ENCODE measurements around the gene ABCD1. TPM values are rescaled to one million over a fixed set of nuclear protein-coding genes. Genes with fewer than 3 reads are reported as not detected.
"Not testable (repeated sequence)": the region's sequence is repeated elsewhere in the genome, so short reads cannot be mapped to it uniquely, and the experiment has no call there.

The ABCD1 gene
- polyA plus RNA-seq, 1 donor, result 13.5 TPM

DNA sequence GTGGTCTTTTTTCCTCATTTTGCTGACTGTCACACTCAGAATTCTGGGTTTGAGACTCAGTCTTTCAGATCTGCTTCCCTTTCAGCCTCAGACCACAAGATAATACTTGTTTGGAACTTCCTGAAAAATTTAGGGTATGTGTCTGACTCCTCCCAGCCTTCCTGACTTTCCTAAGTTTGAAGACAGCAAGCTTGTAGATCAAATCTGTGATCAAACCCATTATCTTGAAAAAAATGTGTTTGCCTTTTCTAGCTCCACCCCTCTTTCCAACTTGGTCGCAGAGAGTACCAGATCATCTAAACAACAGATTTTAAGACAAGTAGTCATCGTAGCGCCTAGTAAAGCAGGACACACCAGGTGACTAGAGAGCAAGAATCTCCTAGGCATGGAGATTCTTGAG is 10.4 kb upstream of the ABCD1 start:
- no peak for DNase-seq

GRCh38 chrX:153717445-153717844 is 7.2 kb upstream of the ABCD1 start:
- DNase-seq, result no peak

- DNase-seq, result no peak
These were observed 5.4 kb upstream of the ABCD1 start for GRCh38 chrX:153719238-153719637.

DNA sequence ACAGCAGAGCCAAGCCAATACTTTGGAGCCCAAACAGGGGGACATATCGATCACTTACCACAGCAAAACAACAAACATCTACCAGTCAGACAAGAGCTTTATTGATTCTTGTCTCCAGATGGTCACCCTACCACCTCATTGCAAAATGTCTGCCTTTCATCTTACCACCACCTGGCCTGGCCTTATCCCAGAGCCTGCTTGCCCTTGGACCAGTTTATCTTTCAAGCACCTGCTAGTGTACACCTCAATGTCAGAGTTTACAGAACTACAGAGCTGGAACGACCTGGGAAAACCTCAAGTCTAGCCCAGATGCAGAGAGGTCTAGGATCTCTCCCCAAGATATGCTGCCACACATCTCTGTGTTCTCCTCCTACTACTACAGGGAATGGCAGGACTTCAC is 5.0 kb upstream of the ABCD1 start:
- no peak for DNase-seq

- no peak for DNase-seq
These were observed 1.8 kb upstream of the ABCD1 start for GRCh38 chrX:153722704-153723350.

- DNase-seq, result peak; percentile 19
These were observed 1.1 kb upstream of the ABCD1 start for GRCh38 chrX:153723351-153724251.

- DNase-seq, result peak; percentile 16
These were observed 579 bp downstream of the ABCD1 start for GRCh38 chrX:153725039-153725831.

DNA sequence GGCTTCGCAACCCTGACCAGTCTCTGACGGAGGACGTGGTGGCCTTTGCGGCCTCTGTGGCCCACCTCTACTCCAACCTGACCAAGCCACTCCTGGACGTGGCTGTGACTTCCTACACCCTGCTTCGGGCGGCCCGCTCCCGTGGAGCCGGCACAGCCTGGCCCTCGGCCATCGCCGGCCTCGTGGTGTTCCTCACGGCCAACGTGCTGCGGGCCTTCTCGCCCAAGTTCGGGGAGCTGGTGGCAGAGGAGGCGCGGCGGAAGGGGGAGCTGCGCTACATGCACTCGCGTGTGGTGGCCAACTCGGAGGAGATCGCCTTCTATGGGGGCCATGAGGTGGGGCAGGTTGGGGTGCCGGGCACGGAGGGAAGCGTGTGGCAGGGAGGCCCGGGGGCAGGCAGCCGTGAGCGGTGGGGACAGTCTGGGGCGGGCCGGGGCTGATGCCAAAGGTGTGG is 1.2 kb downstream of the ABCD1 start:
- DNase-seq, result no peak

DNA sequence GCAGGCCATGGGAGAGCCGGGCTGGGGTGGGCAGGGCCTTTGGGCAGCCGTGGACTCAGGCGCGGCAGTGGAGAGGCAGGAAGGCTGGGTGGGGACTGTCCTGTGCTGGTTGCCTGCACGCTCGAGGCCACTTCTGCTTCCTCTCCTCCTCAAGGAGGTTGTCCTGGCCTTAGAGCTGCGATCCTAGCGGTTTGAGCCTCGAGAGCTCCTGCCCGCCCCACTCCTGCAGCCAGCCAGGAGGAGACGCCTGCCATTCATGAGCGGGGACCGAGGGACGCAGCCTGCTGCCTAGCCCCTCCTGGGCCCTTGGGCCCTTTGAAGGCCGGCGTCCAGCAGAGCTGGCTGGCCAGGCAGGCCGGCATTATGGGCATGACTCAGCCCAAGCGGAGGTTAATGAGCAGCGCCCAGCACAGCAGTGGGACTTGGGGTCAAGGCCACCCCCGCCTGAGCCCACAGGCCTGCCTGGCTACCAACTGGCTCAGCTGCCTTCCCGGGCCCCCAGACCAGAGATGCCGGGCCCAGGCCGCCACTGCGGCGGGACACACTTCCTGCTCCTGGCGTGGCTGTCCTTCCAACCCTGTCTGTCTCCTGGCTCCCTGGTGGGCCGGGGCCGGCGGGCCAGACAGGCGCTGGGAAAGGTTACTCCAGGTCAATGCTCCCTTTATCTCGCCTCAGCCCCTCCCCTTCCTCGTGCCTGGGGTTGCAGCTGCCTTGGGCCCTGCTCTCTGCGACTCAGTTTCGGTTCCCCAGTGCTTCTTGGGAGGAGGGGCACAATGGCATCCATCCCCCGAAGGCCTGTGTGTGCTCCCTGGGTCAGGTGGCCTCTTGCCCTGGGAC is 1.8 kb downstream of the ABCD1 start:
- peak; percentile 49 for DNase-seq

DNA sequence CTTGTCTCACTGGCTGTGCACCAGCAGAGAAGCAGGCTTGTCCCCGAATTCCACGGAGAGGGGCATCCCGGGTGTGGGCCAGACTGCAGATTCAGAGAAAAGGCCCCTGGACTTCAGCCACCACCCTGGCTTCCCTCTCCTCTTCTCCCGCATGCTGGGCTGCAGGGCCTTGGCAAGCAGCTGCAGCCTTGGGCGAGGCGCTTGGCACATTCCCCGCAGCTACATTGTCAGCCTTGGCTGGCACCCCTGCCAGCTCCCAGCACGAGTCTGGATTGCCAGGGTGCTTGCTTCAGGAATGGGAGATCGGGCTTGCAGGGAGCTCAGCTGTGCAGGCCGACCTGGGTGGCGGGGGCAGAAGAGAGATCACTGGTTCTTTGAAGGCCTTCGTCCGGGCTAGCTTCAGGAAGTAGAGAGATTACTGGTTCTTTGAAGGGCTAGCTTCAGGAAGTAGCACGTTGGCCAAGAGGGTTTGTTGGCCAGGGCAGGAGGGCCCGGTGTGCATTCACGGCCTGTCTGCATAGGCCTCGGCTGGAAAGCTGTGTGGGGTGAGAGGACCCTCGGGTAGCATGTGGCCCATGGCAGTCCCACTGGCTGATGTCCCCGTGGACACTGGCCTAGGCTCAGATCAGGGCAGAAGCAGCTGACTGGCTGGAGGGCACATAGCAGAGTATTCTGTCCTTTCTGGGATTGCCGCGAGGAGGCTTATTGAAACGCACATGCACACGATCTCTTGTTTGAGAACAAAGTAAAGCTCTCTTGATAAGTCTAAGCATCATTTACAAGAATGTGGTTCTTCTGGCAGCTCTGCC is 2.7 kb downstream of the ABCD1 start:
- DNase-seq, result peak; percentile 24

DNA sequence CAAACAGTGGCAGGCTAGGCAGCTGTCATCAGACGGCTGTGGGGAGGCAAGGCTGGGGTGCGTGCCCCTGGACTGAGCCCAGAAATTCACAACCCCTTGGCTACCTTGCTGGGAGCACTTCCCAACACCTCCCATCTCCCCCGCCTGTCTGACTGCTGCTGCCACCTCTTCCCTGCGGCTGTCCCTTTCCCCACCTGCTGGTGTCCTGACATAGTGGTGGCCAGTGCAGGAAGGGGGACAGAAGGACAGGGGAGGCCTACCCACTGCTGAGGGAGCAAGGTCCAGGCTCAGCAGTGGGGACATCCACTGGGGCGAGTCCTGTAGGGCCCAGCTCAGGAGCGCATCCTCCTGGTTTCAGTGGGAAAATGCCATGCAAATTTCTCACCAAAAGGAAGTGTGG is 3.4 kb downstream of the ABCD1 start:
- no peak for DNase-seq

GRCh38 chrX:153728951-153729631 is 4.4 kb downstream of the ABCD1 start:
- DNase-seq, result no peak

GRCh38 chrX:153730115-153730514 is 5.5 kb downstream of the ABCD1 start:
- DNase-seq, result not testable (repeated sequence)

- DNase-seq, result no peak
These were observed 6.6 kb downstream of the ABCD1 start for GRCh38 chrX:153731117-153731844.

DNA sequence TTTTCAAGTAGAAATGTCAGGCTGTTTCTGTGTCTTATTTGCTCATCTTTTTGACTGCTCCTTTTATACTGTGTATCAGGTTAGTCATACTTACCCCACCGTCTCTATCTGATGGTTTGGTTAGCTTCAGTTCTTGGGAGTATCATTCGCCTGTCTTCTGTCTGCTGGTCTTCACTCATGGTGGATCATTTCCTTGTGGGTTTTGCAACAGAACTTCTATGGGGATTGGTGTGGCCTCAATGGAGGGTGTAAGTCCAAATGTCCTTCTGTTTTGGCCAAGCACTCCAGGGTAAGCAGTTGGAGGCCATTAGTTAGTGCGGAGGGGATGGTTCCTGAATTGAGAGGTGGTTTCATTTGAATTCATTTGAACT is 7.2 kb downstream of the ABCD1 start:
- DNase-seq, result no peak

DNA sequence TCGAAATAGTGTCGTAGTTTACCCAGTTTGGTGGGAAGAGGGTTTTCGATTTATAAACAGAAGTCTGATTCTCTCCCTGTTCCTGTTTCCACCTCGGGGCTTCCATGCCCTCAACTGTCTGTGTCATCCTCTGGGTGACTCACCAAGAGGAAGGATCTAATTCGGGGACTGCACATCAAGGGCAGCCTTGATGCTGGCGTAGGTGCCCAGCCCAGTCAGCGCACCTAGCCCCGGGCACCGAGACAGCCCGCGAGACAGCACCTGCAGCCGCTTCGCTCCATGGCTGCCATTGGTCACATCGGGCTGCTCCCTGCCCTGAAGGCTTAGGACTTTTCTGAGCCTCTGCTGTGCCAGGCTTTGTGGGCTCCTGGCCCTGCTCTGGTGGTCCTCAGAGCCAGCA is 7.7 kb downstream of the ABCD1 start:
- DNase-seq, result no peak

DNA sequence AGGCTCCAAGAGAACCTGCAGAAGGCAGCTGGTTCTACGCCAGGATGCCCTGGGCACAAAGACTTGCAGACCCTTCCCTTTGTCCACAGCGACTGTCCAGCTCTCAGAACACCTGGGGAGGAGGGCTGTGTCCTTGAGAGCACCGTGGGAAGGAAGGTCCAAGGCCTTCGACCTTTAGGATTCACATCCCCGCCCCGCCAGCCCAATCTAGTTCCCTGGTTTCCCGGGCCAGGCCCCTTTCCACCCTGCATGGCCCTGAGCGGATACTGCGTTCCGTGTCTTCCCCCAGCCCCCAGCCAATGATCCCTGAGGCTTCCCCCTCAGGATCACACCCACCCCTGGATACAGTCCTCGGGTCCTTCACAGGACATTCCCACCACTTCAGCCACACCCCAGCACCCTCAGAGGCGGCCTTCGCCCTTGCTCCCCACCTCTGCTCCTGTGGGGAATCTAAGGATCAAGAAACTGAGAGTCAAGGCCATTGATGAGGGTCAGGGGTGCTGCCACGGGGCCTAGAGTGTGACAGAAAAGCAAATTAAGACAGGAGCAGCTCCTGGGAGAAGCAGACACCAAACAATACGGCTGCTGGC is 9.1 kb downstream of the ABCD1 start:
- DNase-seq, result no peak

GRCh38 chrX:153734871-153735270 is 10.2 kb downstream of the ABCD1 start:
- DNase-seq, result no peak

GRCh38 chrX:153735274-153735673 is 10.6 kb downstream of the ABCD1 start:
- DNase-seq, result no peak

Data from hindlimb muscle (tissue), 1 donor.